Keratinocyte (primary cell): Measurements from ENCODE around the gene FAM193B. TPM values are rescaled to one million over a fixed set of nuclear protein-coding genes. Genes with fewer than 3 reads are reported as not detected.

Experiments used
- DNase-seq: peaks from one replicate; pipeline ENCODE4 v3.0.0-alpha.2; 2011; ENCODE audit warnings: low read depth, missing footprints, low spot score
- FAIRE-seq: peaks from 2 replicates; lab custom pipeline; 2011; peaks lifted over from hg19 to GRCh38; lab: Jason Lieb, UNC
- H2AFZ ChIP-seq: 2 replicates; pipeline ENCODE4 v1.6.0; 2012; ENCODE audit warnings: low read length, control low read depth, inconsistent platforms; ENCODE audit not compliant: control insufficient read depth
- H3K27ac ChIP-seq: 2 replicates; pipeline ENCODE4 v1.5.1; 2011; ENCODE audit warnings: low read length; ENCODE audit not compliant: control insufficient read depth, insufficient read depth
- H3K27me3 ChIP-seq: 3 replicates; pipeline ENCODE4 v1.6.0; 2011; ENCODE audit warnings: low read length; ENCODE audit not compliant: control insufficient read depth, insufficient read depth; ENCODE audit errors: extremely low read depth
- H3K36me3 ChIP-seq, 2 experiments: 2 replicates in 1 of 2; 3 replicates in 1 of 2; pipeline ENCODE4 v1.5.1; 2011; ENCODE audit warnings: low read length in 2 of 2, mild to moderate bottlenecking in 1 of 2; ENCODE audit not compliant: control insufficient read depth in 2 of 2, insufficient read depth in 2 of 2; ENCODE audit errors: extremely low read depth in 1 of 2
- H3K4me1 ChIP-seq: 3 replicates; pipeline ENCODE4 v1.5.1; 2011; ENCODE audit warnings: low read length; ENCODE audit not compliant: control insufficient read depth, insufficient read depth; ENCODE audit errors: extremely low read depth
- H3K4me2 ChIP-seq: 3 replicates; pipeline ENCODE4 v1.6.0; 2011; ENCODE audit warnings: low read depth, low read length; ENCODE audit not compliant: control insufficient read depth, insufficient read depth; ENCODE audit errors: extremely low read depth
- H3K4me3 ChIP-seq, 3 experiments: fragments of 200-600 bp in 1 of 3; sonication (generic) in 1 of 3; 2 replicates in 2 of 3; 3 replicates in 1 of 3; pipeline ENCODE4 v1.5.1; 2011 to 2016; ENCODE audit warnings: low read length in 3 of 3, mild to moderate bottlenecking in 3 of 3, control low read depth in 2 of 3, inconsistent platforms in 1 of 3, low read depth in 1 of 3, mixed read lengths in 1 of 3, mixed run types in 1 of 3, moderate library complexity in 1 of 3; ENCODE audit not compliant: control insufficient read depth in 2 of 3, insufficient read depth in 2 of 3; ENCODE audit errors: extremely low read depth in 1 of 3
- H3K79me2 ChIP-seq: 2 replicates; pipeline ENCODE4 v1.6.0; 2012; ENCODE audit warnings: low read length; ENCODE audit not compliant: control insufficient read depth, insufficient read depth
- H3K9ac ChIP-seq: 3 replicates; pipeline ENCODE4 v1.6.0; 2011; ENCODE audit warnings: low read length; ENCODE audit not compliant: control insufficient read depth, insufficient read depth; ENCODE audit errors: extremely low read depth
- H3K9me1 ChIP-seq: 3 replicates; pipeline ENCODE4 v1.6.0; 2011; ENCODE audit warnings: low read length; ENCODE audit not compliant: control insufficient read depth, insufficient read depth; ENCODE audit errors: extremely low read depth
- H3K9me3 ChIP-seq: 2 replicates; pipeline ENCODE4 v1.5.1; 2012; ENCODE audit warnings: low read depth, low read length; ENCODE audit not compliant: control insufficient read depth
- H4K20me1 ChIP-seq: 3 replicates; pipeline ENCODE4 v1.6.0; 2011; ENCODE audit warnings: low read length; ENCODE audit not compliant: control insufficient read depth, insufficient read depth; ENCODE audit errors: extremely low read depth
- EZH2 ChIP-seq: IDR thresholded peaks from one replicate; pipeline ENCODE4 v1.6.1; 2012; ENCODE audit warnings: inconsistent platforms, mild to moderate bottlenecking, low read length, moderate library complexity
- dilution Hi-C: fragments of 300-500 bp; cut with MboI; formaldehyde crosslinking; loops from one replicate; pipeline ENCODE4 v1.7.0; 2020; ENCODE audit warnings: low sequenced_read_pairs; ENCODE audit not compliant: extremely low pct_ligation_motif_present
- polyA plus RNA-seq, 5 experiments: library from polyadenylated mRNA; depleted of rRNA in 3 of 5; stranded (reverse) in 3 of 5; stranded (forward) in 1 of 5; unstranded in 1 of 5; fragments of >200 nt; gene quantifications; 1 replicate in 1 of 5; 2 replicates in 3 of 5; 3 replicates in 1 of 5; pipeline versions ENCODE4 v1.2.1 to v1.2.3, GENCODE V29; 2011 to 2012; ENCODE audit warnings: missing spikeins in 2 of 5, low read depth in 1 of 5, low replicate concordance in 1 of 5
- TF ChIP-seq, protein P1 (sequence below), 3 experiments: IDR thresholded peaks in 1 of 3; conservative IDR thresholded peaks in 1 of 3; optimal IDR thresholded peaks in 1 of 3; 2 replicates in 2 of 3; 3 replicates in 1 of 3; pipeline versions ENCODE3 to v1.5.1; 2011; ENCODE audit warnings: low read length in 3 of 3, mild to moderate bottlenecking in 3 of 3, moderate library complexity in 2 of 3, control low read depth in 1 of 3, inconsistent platforms in 1 of 3; ENCODE audit not compliant: insufficient read depth in 2 of 3; ENCODE audit errors: extremely low read depth in 1 of 3

Gene FAM193B
- polyA plus RNA-seq, 1 donor (not counting 4 experiments of a cell fraction or from before 2014, with no cell fraction given) = 27.5 TPM

DNA sequence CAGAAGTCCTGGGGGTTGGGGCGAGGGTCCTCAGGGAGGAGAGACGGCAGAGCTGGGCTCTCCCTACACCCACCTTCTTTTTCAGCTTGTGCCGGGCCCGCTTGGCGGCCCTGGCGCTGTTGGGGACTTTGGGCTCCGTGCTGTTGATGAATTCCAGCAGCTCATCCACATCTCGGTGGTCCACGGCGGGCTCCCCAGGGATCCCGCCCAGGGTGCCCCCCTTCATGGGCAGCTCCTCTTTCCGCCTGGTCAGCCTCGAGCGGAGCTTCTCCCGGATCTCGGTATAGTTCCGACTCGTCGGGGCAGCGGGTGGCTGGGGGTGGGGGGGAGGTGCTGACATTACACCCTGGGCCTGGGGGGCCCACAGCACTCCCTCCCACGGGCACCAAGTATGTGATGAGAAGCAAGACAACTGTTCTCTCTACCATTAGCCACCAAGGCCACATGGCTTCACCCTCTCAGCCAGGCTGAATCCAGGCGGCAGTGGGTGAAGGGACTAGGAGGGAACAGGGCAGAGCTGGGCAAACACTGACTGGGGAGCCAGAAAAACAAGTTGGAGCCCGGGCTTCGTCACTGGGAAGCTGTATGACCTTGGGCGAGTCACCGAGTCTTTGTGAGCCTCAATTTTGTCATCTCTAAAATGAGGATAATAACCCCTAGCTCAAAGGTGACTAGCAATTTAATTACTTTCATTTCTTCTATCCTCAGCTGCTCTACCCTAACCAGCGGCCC lies 23.0 kb downstream of the FAM193B start:
- FAIRE-seq = no peak
- Histone ChIP-seq H4K20me1 (peaks cover 5% of the 10 kb centered on the region), H3K9me3 (no peaks in the 10 kb centered on the region), H3K27me3 (no peaks in the 10 kb centered on the region), H3K4me2 (no peak overlapping the region), H3K4me1 (peaks cover 19% of the 10 kb centered on the region), H3K36me3 (peaks cover 40 to 43% of the 10 kb centered on the region in 2 experiments), H3K9me1 (no peaks in the 10 kb centered on the region), H3K9ac (no peak overlapping the region), H3K4me3 (no peak overlapping the region), H2AFZ (no peak overlapping the region), H3K79me2 (peaks cover 6% of the 10 kb centered on the region), H3K27ac (no peak overlapping the region)
- no peak for TF ChIP-seq EZH2
- TF ChIP-seq, protein P1, sequence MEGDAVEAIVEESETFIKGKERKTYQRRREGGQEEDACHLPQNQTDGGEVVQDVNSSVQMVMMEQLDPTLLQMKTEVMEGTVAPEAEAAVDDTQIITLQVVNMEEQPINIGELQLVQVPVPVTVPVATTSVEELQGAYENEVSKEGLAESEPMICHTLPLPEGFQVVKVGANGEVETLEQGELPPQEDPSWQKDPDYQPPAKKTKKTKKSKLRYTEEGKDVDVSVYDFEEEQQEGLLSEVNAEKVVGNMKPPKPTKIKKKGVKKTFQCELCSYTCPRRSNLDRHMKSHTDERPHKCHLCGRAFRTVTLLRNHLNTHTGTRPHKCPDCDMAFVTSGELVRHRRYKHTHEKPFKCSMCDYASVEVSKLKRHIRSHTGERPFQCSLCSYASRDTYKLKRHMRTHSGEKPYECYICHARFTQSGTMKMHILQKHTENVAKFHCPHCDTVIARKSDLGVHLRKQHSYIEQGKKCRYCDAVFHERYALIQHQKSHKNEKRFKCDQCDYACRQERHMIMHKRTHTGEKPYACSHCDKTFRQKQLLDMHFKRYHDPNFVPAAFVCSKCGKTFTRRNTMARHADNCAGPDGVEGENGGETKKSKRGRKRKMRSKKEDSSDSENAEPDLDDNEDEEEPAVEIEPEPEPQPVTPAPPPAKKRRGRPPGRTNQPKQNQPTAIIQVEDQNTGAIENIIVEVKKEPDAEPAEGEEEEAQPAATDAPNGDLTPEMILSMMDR (optimal IDR thresholded peaks at IDR 0.05 in 1 of 3, IDR thresholded peaks at IDR 0.05 in 1 of 3, conservative IDR thresholded peaks at IDR 0.05 in 1 of 3; ENCODE audit: extremely low read depth in 1 of 3, insufficient read depth in 2 of 3, low read length in 3 of 3) = no peak
- no peak for DNase-seq
- dilution Hi-C loops = no loop called here

- DNase-seq (no peak), FAIRE-seq (no peak)
- H3K36me3 ChIP-seq = peaks cover 44 to 48% of the 10 kb centered on the region in 2 experiments
- no peak overlapping the region for H2AFZ ChIP-seq
- no peak overlapping the region for H3K9ac ChIP-seq
- dilution Hi-C loops = no loop called here
- no peak overlapping the region for H3K27ac ChIP-seq
- H3K4me1 ChIP-seq = peaks cover 19% of the 10 kb centered on the region
- peaks cover 5% of the 10 kb centered on the region for H4K20me1 ChIP-seq
- TF ChIP-seq, protein P1 (optimal IDR thresholded peaks at IDR 0.05 in 1 of 3, IDR thresholded peaks at IDR 0.05 in 1 of 3, conservative IDR thresholded peaks at IDR 0.05 in 1 of 3; ENCODE audit: extremely low read depth in 1 of 3, insufficient read depth in 2 of 3, low read length in 3 of 3) = no peak
- no peak for TF ChIP-seq EZH2
- H3K27me3 ChIP-seq = no peaks in the 10 kb centered on the region
- H3K9me1 ChIP-seq = no peaks in the 10 kb centered on the region
- no peak overlapping the region for H3K4me3 ChIP-seq
- H3K4me2 ChIP-seq = no peak overlapping the region
- peaks cover 4% of the 10 kb centered on the region for H3K79me2 ChIP-seq
- no peaks in the 10 kb centered on the region for H3K9me3 ChIP-seq
These were observed 23.7 kb downstream of the FAM193B start for GRCh38 chr5:177530638-177531037.
